ENCODE measurements around the gene PRTG. TPM values are rescaled to one million over a fixed set of nuclear protein-coding genes. Genes with fewer than 3 reads are reported as not detected.

The PRTG gene
- total and polyA plus RNA-seq, 4 donors = 0.05 to 2.4 (median 0.25) TPM

DNA sequence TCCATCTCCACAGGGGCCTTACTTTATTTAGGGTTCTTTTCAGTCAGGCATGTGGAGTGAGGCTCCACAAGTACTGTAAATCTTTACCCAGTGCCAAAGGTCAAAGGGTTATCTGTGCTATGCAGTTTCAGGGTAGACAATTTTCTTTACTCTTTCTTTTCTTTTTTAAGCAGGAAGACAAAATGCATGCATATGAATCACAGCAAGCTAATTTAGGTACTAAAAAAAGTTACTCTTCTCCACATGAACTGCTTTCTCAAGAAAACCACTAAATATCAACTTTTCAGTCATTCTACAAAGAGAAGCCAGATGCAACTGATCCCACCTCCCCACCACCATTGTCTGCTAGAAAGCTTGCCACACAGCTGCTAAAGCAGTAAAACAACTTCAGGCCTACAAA lies 81.5 kb downstream of the PRTG start:
- DNase-seq (ENCODE audit: low spot score) = no peak

DNA sequence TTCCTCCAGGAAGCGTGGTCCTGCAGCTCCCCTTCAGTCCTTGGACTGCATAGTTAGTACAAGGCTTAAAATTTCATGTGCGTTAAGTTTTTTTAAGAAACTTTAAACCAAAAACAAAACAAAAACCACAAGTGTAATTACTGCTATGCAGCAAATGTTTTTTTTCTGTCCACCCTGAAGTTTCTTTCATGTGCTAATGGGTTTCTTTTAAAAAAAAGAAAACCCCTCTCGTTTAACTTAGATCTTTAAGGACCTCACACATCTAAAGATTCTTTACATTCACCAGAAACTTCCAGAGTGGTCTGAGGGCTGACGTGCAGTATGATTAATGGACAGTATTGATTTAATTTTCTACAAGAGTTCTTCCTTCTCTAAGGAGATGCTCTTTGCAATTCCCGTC lies 82.8 kb downstream of the PRTG start:
- Histone ChIP-seq H3K27me3 (ENCODE audit: control insufficient read depth in 4 of 4, insufficient read depth in 4 of 4, low read length in 3 of 4) (peaks cover 0 to 2% (median 0%) of the 10 kb centered on the region in 4 donors), H3K4me3 (ENCODE audit: low read depth in 1 of 3, low read length in 3 of 3) (no peak overlapping the region), H3K9ac (ENCODE audit: low read depth in 1 of 2, low read length in 2 of 2) (no peak overlapping the region), H3K27ac (ENCODE audit: low read depth in 1 of 2, low read length in 2 of 2) (no peak overlapping the region), H3K9me3 (ENCODE audit: control insufficient read depth in 4 of 4, low read length in 3 of 4) (no peaks in the 10 kb centered on the region), H3K36me3 (ENCODE audit: control insufficient read depth in 4 of 4, insufficient read depth in 3 of 4, low read depth in 1 of 4, low read length in 3 of 4) (no peaks in the 10 kb centered on the region), H3K4me1 (ENCODE audit: control insufficient read depth in 4 of 4, insufficient read depth in 4 of 4, low read length in 3 of 4) (no peaks in the 10 kb centered on the region)
- no peak for DNase-seq (ENCODE audit: low spot score)
- TF ChIP-seq GABPA (IDR thresholded peaks at IDR 0.05 in 1 of 2, conservative IDR thresholded peaks at IDR 0.05 in 1 of 2) (no peak), HNF4G (IDR thresholded peaks at IDR 0.05) (no peak), SP1 (IDR thresholded peaks at IDR 0.05) (no peak), JUND (IDR thresholded peaks at IDR 0.05) (no peak)
- WGBS = 89% methylated on average over 5 of the region's 5 CpGs

More for the DNA sequence above, 81.5 kb downstream of the PRTG start:
- Histone ChIP-seq H3K27me3 (ENCODE audit: control insufficient read depth in 4 of 4, insufficient read depth in 4 of 4, low read length in 3 of 4) (peaks cover 0 to 2% (median 0%) of the 10 kb centered on the region in 4 donors), H3K27ac (ENCODE audit: low read depth in 1 of 2, low read length in 2 of 2) (no peak overlapping the region), H3K9me3 (ENCODE audit: control insufficient read depth in 4 of 4, low read length in 3 of 4) (no peaks in the 10 kb centered on the region), H3K9ac (ENCODE audit: low read depth in 1 of 2, low read length in 2 of 2) (no peak overlapping the region), H3K36me3 (ENCODE audit: control insufficient read depth in 4 of 4, insufficient read depth in 3 of 4, low read depth in 1 of 4, low read length in 3 of 4) (no peaks in the 10 kb centered on the region), H3K4me3 (ENCODE audit: low read depth in 1 of 3, low read length in 3 of 3) (no peak overlapping the region), H3K4me1 (ENCODE audit: control insufficient read depth in 4 of 4, insufficient read depth in 4 of 4, low read length in 3 of 4) (no peaks in the 10 kb centered on the region)
- TF ChIP-seq, protein P1, sequence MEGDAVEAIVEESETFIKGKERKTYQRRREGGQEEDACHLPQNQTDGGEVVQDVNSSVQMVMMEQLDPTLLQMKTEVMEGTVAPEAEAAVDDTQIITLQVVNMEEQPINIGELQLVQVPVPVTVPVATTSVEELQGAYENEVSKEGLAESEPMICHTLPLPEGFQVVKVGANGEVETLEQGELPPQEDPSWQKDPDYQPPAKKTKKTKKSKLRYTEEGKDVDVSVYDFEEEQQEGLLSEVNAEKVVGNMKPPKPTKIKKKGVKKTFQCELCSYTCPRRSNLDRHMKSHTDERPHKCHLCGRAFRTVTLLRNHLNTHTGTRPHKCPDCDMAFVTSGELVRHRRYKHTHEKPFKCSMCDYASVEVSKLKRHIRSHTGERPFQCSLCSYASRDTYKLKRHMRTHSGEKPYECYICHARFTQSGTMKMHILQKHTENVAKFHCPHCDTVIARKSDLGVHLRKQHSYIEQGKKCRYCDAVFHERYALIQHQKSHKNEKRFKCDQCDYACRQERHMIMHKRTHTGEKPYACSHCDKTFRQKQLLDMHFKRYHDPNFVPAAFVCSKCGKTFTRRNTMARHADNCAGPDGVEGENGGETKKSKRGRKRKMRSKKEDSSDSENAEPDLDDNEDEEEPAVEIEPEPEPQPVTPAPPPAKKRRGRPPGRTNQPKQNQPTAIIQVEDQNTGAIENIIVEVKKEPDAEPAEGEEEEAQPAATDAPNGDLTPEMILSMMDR (IDR thresholded peaks at IDR 0.05; ENCODE audit: low read depth, low read length, missing input control) = no peak
- TF ChIP-seq HNF4A (conservative IDR thresholded peaks at IDR 0.05) = no peak
- no peak for TF ChIP-seq EGR1 (IDR thresholded peaks at IDR 0.05; ENCODE audit: low read depth in 2 of 2)
- no peak for TF ChIP-seq JUND (IDR thresholded peaks at IDR 0.05)
- no peak for TF ChIP-seq SP1 (IDR thresholded peaks at IDR 0.05)
- TF ChIP-seq NR2F2 (IDR thresholded peaks at IDR 0.05) = peak; percentile 13

DNA sequence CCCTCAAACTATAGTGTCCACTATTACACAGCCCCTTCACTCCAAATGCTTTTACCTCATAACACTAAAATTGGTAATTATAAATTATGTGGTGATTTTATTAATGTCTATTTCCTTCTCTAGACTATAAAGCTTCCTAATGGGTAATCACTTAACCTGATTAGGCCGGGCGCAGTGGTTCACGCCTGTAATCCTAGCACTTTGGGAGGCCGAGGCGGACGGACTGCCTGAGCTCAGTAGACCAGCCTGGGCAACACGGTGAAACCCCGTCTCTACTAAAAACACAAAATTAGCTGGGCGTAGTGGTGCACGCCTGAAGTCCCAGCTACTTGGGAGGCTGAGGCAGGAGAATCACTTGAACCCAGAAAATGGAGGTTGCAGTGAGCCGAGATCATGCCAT lies 83.5 kb downstream of the PRTG start:
- Histone ChIP-seq H3K4me3 (ENCODE audit: low read depth in 1 of 3, low read length in 3 of 3) (no peak overlapping the region), H3K36me3 (ENCODE audit: control insufficient read depth in 4 of 4, insufficient read depth in 3 of 4, low read depth in 1 of 4, low read length in 3 of 4) (no peaks in the 10 kb centered on the region), H3K27ac (ENCODE audit: low read depth in 1 of 2, low read length in 2 of 2) (no peak overlapping the region), H3K9me3 (ENCODE audit: control insufficient read depth in 4 of 4, low read length in 3 of 4) (no peaks in the 10 kb centered on the region), H3K4me1 (ENCODE audit: control insufficient read depth in 4 of 4, insufficient read depth in 4 of 4, low read length in 3 of 4) (no peaks in the 10 kb centered on the region), H3K27me3 (ENCODE audit: control insufficient read depth in 4 of 4, insufficient read depth in 4 of 4, low read length in 3 of 4) (peaks cover 0 to 2% (median 0%) of the 10 kb centered on the region in 4 donors), H3K9ac (ENCODE audit: low read depth in 1 of 2, low read length in 2 of 2) (no peak overlapping the region)
- TF ChIP-seq EGR1 (IDR thresholded peaks at IDR 0.05; ENCODE audit: low read depth in 2 of 2) (no peak), FOXA2 (IDR thresholded peaks at IDR 0.05) (no peak), FOXA1 (IDR thresholded peaks at IDR 0.05) (no peak), SP1 (IDR thresholded peaks at IDR 0.05) (no peak), REST (IDR thresholded peaks at IDR 0.05) (no peak), YY1 (IDR thresholded peaks at IDR 0.05) (no peak), RXRA (IDR thresholded peaks at IDR 0.05) (no peak)
- TF ChIP-seq, protein P1 (IDR thresholded peaks at IDR 0.05; ENCODE audit: low read depth, low read length, missing input control) = no peak
- WGBS = 96% methylated on average over 11 of the region's 11 CpGs
- DNase-seq (ENCODE audit: low spot score) = no peak
